ENCODE results near the gene NR2C2. TPM values are rescaled to one million over a fixed set of nuclear protein-coding genes. Genes with fewer than 3 reads are reported as not detected.

The NR2C2 gene
- polyA plus RNA-seq, 1 donor (not counting 4 experiments of a cell fraction or from before 2014, with no cell fraction given) = 9.4 TPM

DNA sequence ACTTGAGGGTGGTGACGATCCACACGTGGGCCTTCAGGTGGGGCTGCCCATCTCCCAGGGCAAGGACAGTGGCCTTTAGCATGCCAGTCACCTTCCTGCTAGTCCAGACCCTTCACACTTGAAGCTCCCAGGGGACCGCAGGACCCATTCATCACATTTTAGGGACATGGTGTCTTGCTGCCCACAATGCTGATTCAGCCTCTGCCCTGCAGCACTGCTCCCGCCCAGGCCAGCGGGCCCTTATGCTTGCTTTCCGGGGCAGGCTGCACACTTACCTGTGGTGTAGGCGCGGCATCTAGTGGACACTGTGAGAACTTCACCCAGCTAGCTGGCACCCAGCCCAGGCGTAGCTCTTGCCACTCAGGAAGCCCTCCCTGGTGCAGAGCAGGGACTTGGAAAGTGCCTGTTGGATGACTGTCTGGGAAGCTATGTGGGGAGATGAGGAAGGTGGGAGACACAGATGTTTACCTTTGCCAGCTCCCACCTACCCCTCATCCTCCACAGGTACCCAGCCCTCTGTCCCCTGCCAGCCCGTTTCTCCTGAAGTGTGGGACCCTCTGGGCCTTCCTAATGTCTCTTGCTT, 26.3 kb upstream of the NR2C2 start:
- H3K27me3 ChIP-seq (ENCODE audit: control insufficient read depth, extremely low read depth, insufficient read depth, low read length) = peaks cover 10% of the 10 kb centered on the region
- H4K20me1 ChIP-seq (ENCODE audit: control insufficient read depth, extremely low read depth, insufficient read depth, low read length) = no peaks in the 10 kb centered on the region
- H3K4me2 ChIP-seq (ENCODE audit: control insufficient read depth, extremely low read depth, insufficient read depth, low read depth, low read length) = no peak overlapping the region
- no peak overlapping the region for H3K9ac ChIP-seq (ENCODE audit: control insufficient read depth, extremely low read depth, insufficient read depth, low read length)
- H3K27ac ChIP-seq (ENCODE audit: control insufficient read depth, insufficient read depth, low read length) = no peak overlapping the region
- H3K36me3 ChIP-seq (ENCODE audit: control insufficient read depth in 2 of 2, extremely low read depth in 1 of 2, insufficient read depth in 2 of 2, low read length in 2 of 2) = no peaks in the 10 kb centered on the region
- DNase-seq (ENCODE audit: low read depth, low spot score) (peak; percentile 83), FAIRE-seq (peak; percentile 62)
- H3K4me3 ChIP-seq (ENCODE audit: control insufficient read depth in 2 of 3, extremely low read depth in 1 of 3, insufficient read depth in 2 of 3, low read depth in 1 of 3, low read length in 3 of 3) = no peak overlapping the region
- peaks cover 2% of the 10 kb centered on the region for H3K4me1 ChIP-seq (ENCODE audit: control insufficient read depth, extremely low read depth, insufficient read depth, low read length)
- dilution Hi-C loops (cut with MboI; ENCODE audit: extremely low pct_ligation_motif_present, low sequenced_read_pairs) = no loop called here
- H2AFZ ChIP-seq (ENCODE audit: control insufficient read depth, low read length) = no peak overlapping the region
- TF ChIP-seq EZH2 (IDR thresholded peaks at IDR 0.05; ENCODE audit: low read length) = no peak
- TF ChIP-seq, protein P1, sequence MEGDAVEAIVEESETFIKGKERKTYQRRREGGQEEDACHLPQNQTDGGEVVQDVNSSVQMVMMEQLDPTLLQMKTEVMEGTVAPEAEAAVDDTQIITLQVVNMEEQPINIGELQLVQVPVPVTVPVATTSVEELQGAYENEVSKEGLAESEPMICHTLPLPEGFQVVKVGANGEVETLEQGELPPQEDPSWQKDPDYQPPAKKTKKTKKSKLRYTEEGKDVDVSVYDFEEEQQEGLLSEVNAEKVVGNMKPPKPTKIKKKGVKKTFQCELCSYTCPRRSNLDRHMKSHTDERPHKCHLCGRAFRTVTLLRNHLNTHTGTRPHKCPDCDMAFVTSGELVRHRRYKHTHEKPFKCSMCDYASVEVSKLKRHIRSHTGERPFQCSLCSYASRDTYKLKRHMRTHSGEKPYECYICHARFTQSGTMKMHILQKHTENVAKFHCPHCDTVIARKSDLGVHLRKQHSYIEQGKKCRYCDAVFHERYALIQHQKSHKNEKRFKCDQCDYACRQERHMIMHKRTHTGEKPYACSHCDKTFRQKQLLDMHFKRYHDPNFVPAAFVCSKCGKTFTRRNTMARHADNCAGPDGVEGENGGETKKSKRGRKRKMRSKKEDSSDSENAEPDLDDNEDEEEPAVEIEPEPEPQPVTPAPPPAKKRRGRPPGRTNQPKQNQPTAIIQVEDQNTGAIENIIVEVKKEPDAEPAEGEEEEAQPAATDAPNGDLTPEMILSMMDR (optimal IDR thresholded peaks at IDR 0.05 in 1 of 3, IDR thresholded peaks at IDR 0.05 in 1 of 3, conservative IDR thresholded peaks at IDR 0.05 in 1 of 3; ENCODE audit: extremely low read depth in 1 of 3, insufficient read depth in 2 of 3, low read length in 3 of 3) = peak; percentile 95 to 99 (median 98)
- H3K79me2 ChIP-seq (ENCODE audit: control insufficient read depth, insufficient read depth, low read length) = no peaks in the 10 kb centered on the region
- no peaks in the 10 kb centered on the region for H3K9me1 ChIP-seq (ENCODE audit: control insufficient read depth, extremely low read depth, insufficient read depth, low read length)
- H3K9me3 ChIP-seq (ENCODE audit: control insufficient read depth, low read depth, low read length) = no peaks in the 10 kb centered on the region

DNA sequence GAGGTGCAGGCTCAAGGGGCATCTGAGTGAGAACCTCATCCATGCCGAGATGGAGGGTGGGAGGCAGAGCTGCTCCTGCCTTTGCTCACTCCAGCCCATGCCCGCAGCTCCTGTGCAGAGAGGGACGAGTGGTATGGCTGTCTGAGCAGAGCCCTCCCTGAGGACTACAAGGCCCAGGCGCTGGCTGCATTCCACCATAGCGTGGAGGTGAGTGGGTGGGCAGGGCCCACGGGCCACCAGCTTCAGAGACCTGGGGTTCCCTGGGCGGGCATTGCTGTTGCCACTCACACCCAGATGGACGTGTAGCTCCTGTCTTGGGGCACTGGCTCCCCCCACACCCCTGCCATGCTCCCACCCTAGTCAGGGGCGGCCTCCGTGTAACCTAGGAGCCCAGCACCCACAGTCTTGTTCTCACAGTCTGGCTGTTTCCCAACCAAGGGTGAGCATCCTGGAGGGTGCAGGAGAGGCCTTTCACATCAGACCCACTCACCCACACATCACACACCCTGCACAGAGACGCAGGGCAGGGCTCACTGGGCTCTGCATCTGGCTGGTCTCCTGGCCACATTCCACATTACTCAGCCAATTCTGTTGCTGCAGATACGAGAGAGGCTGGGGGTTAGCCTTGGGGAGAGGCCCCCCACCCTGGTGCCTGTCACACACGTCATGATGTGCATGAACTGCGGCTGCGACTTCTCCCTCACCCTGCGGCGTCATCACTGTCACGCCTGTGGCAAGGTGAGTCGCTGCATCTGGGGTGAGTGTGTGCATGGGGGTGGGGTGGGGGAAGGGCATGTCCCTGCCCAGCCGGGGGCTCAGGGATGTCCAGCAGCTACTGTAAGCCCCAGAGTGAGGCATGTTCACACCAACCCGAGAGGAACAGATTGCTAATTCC, 25.3 kb upstream of the NR2C2 start:
- Histone ChIP-seq H3K4me3 (ENCODE audit: control insufficient read depth in 2 of 3, extremely low read depth in 1 of 3, insufficient read depth in 2 of 3, low read depth in 1 of 3, low read length in 3 of 3) (no peak overlapping the region), H4K20me1 (ENCODE audit: control insufficient read depth, extremely low read depth, insufficient read depth, low read length) (no peaks in the 10 kb centered on the region), H3K4me2 (ENCODE audit: control insufficient read depth, extremely low read depth, insufficient read depth, low read depth, low read length) (no peak overlapping the region), H3K9ac (ENCODE audit: control insufficient read depth, extremely low read depth, insufficient read depth, low read length) (no peak overlapping the region), H2AFZ (ENCODE audit: control insufficient read depth, low read length) (no peak overlapping the region), H3K9me3 (ENCODE audit: control insufficient read depth, low read depth, low read length) (no peaks in the 10 kb centered on the region), H3K27ac (ENCODE audit: control insufficient read depth, insufficient read depth, low read length) (no peak overlapping the region), H3K79me2 (ENCODE audit: control insufficient read depth, insufficient read depth, low read length) (no peaks in the 10 kb centered on the region), H3K36me3 (ENCODE audit: control insufficient read depth in 2 of 2, extremely low read depth in 1 of 2, insufficient read depth in 2 of 2, low read length in 2 of 2) (no peaks in the 10 kb centered on the region), H3K9me1 (ENCODE audit: control insufficient read depth, extremely low read depth, insufficient read depth, low read length) (no peaks in the 10 kb centered on the region), H3K4me1 (ENCODE audit: control insufficient read depth, extremely low read depth, insufficient read depth, low read length) (peaks cover 2% of the 10 kb centered on the region), H3K27me3 (ENCODE audit: control insufficient read depth, extremely low read depth, insufficient read depth, low read length) (peaks cover 9% of the 10 kb centered on the region)
- FAIRE-seq (no peak), DNase-seq (ENCODE audit: low read depth, low spot score) (no peak)
- dilution Hi-C loops (cut with MboI; ENCODE audit: extremely low pct_ligation_motif_present, low sequenced_read_pairs) = no loop called here
- TF ChIP-seq, protein P1 (optimal IDR thresholded peaks at IDR 0.05 in 1 of 3, IDR thresholded peaks at IDR 0.05 in 1 of 3, conservative IDR thresholded peaks at IDR 0.05 in 1 of 3; ENCODE audit: extremely low read depth in 1 of 3, insufficient read depth in 2 of 3, low read length in 3 of 3) = no peak
- no peak for TF ChIP-seq EZH2 (IDR thresholded peaks at IDR 0.05; ENCODE audit: low read length)

All from keratinocyte (primary cell).